T-helper 1 cell treated with Interleukin-12 subunit alpha and Interleukin-12 subunit beta and Interleukin-4 antibody, amounts not matched to agents 30 μg/mL and 1 μg/mL, for 36 hours (primary cell): ENCODE data around the gene PDE10A.
A peak's percentile ranks its signal among the peaks of the same experiment; 100 is the strongest.
"Not testable (repeated sequence)": the region's sequence is repeated elsewhere in the genome, so short reads cannot be mapped to it uniquely, and the experiment has no call there.

ENCODE experiments used
- H3K27ac Mint-ChIP-seq: one replicate; pipeline ENCODE4 v1.8.0; 2021; ENCODE audit warnings: mild to moderate bottlenecking, mixed read lengths
- H3K27me3 Mint-ChIP-seq: one replicate; pipeline ENCODE4 v1.8.0; 2021; ENCODE audit warnings: low read depth, mixed read lengths
- H3K36me3 Mint-ChIP-seq: one replicate; pipeline ENCODE4 v1.8.0; 2021; ENCODE audit warnings: low read depth, mixed read lengths
- H3K4me1 Mint-ChIP-seq: one replicate; pipeline ENCODE4 v1.8.0; 2021; ENCODE audit warnings: low read depth, mixed read lengths
- H3K4me3 Mint-ChIP-seq: one replicate; pipeline ENCODE4 v1.8.0; 2021; ENCODE audit warnings: mild to moderate bottlenecking, moderate library complexity, mixed read lengths
- H3K9me3 Mint-ChIP-seq: one replicate; pipeline ENCODE4 v1.8.0; 2021; ENCODE audit warnings: mixed read lengths

Gene PDE10A

DNA sequence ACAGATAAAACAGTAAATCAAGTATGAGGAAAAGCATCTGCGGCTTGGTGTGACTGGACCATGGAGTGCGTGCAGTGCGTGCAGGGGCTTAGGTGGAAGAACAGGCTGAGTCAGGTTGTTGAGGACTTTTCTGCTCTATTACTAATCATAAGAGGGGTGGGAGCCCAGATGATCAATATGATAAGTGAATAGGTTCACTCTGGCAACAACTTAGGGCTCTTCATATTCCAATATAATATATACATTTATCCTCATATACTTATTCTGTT, 56.4 kb downstream of the PDE10A start:
- Mint-ChIP-seq H3K4me1 (no peaks in the 10 kb centered on the region), H3K9me3 (peaks cover 3% of the 10 kb centered on the region), H3K27ac (no peak overlapping the region)

DNA sequence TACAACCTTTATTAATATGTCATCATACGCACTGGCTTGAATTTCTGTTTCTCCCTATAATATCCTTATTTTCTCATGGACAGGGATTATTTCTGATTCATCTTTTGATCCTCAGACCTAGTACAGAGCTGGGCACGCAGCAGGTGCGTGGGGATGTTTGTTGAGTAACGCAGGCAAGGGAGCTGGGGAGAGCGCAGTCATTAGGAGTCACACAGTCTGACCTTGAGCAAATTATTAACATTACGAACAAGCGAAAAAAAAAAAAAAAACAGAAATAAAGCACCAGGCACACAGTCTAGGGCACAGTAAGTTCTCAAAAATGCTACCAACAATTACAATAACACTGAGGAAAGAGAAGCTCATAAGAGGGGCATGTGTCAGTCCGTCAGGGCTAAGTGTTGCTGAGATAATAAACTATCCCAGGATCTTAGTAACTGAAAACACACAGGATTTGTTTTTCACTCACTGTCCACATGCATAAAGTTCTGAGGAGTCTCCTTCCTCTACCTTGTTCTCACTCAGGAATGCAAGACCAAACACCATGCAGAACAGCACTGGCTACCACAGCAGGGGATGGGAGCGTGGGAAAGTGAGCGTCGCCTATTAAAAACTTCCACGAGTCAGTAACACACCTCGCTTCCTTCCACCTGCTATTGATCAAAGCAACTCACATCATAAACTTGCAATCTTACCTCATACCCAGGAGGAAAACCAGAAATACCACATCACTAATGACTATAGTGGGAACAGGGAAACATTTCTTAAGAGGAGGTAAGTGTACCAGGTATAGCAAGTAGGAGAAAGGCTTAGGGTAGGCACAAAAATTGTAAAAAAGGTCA, 56.9 kb downstream of the PDE10A start:
- H3K36me3 Mint-ChIP-seq, result no peaks in the 10 kb centered on the region
- H3K4me3 Mint-ChIP-seq, result no peak overlapping the region

More for the DNA sequence above, 56.4 kb downstream of the PDE10A start:
- Mint-ChIP-seq H3K27me3 (no peaks in the 10 kb centered on the region), H3K4me3 (no peak overlapping the region), H3K36me3 (no peaks in the 10 kb centered on the region)

DNA sequence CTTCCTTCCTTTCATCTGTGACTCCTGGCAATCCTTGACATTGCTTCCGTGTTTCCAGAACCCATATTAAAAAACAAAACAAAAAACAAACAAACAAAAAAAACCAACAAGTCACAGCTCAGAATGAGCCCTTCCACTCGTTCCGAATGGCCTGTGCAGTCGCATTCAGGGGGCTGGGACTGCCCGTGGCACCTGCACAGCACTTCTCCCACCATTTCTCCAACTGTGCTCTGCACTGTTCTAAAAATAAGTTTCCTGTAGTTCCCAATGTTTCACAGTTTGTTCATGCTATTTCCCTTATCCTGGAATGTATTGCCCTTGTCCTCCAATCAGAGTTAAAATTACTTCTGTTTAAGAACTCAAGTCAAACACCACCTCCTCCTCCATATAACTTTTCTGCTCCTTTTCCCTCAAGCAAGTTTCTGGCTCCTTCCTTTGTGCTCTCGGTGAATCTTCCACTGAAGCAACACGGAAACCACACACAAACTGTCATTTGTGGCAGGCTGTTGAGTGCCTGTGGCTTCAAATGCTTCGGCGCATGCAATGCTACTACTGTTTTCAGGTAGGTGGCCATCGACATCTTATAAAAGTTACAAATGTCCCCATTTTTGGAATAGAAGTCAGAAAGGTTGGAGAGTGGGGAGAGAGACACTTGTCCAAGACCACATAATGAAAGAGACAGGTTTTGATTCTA, 57.7 kb downstream of the PDE10A start:
- Mint-ChIP-seq H3K9me3 (peaks cover 3% of the 10 kb centered on the region), H3K27me3 (no peaks in the 10 kb centered on the region), H3K4me3 (no peak overlapping the region), H3K27ac (no peak overlapping the region), H3K36me3 (no peaks in the 10 kb centered on the region), H3K4me1 (no peaks in the 10 kb centered on the region)

More for the DNA sequence above, 56.9 kb downstream of the PDE10A start:
- peaks cover 3% of the 10 kb centered on the region for H3K9me3 Mint-ChIP-seq
- no peaks in the 10 kb centered on the region for H3K4me1 Mint-ChIP-seq
- no peak overlapping the region for H3K27ac Mint-ChIP-seq
- H3K27me3 Mint-ChIP-seq, result no peaks in the 10 kb centered on the region

DNA sequence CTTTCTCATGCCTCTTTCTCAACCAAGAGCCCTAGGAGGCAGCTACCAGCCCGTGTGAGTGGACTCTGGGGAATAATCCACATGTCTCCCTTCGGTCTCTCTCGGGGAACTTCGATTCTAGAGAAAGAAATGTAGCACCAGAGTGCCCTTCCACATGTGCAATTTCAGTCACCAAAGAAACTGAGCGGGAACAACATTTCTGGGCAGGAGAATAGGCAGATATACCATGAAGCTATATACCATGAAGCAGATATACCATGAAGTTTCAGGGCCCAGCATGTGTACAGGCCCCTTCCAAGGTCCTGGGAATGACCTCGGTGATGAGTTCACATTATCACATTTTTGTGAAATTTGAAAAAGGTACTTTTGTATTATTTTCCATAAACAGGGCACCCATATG, 60.8 kb downstream of the PDE10A start:
- H3K27me3 Mint-ChIP-seq, result no peaks in the 10 kb centered on the region
- H3K4me1 Mint-ChIP-seq, result no peaks in the 10 kb centered on the region
- H3K27ac Mint-ChIP-seq, result peak overlapping the region; percentile 26
- no peaks in the 10 kb centered on the region for H3K36me3 Mint-ChIP-seq
- H3K9me3 Mint-ChIP-seq, result no peaks in the 10 kb centered on the region
- H3K4me3 Mint-ChIP-seq, result no peak overlapping the region

DNA sequence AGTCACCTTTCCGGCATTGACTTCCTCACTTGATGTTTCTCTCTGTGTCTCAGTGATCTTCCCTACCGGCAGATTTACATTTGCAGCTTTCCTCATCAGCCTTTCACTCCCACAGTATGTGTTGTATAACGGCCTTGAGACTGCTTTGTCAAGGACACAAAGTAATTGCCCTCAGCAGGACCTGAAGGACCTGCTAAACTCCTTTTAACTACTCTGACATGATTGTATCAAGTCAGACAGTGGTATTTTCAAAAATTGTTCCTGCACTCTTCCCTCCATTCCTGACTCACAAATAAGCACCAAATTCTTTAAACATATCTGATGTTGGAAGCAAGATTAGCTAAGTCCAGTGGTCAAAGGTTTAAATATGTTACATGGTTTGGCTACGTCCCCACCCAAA, 62.4 kb downstream of the PDE10A start:
- H3K4me1 Mint-ChIP-seq, result no peaks in the 10 kb centered on the region
- no peak overlapping the region for H3K27ac Mint-ChIP-seq
- H3K4me3 Mint-ChIP-seq, result no peak overlapping the region
- no peaks in the 10 kb centered on the region for H3K27me3 Mint-ChIP-seq
- no peaks in the 10 kb centered on the region for H3K9me3 Mint-ChIP-seq
- no peaks in the 10 kb centered on the region for H3K36me3 Mint-ChIP-seq

DNA sequence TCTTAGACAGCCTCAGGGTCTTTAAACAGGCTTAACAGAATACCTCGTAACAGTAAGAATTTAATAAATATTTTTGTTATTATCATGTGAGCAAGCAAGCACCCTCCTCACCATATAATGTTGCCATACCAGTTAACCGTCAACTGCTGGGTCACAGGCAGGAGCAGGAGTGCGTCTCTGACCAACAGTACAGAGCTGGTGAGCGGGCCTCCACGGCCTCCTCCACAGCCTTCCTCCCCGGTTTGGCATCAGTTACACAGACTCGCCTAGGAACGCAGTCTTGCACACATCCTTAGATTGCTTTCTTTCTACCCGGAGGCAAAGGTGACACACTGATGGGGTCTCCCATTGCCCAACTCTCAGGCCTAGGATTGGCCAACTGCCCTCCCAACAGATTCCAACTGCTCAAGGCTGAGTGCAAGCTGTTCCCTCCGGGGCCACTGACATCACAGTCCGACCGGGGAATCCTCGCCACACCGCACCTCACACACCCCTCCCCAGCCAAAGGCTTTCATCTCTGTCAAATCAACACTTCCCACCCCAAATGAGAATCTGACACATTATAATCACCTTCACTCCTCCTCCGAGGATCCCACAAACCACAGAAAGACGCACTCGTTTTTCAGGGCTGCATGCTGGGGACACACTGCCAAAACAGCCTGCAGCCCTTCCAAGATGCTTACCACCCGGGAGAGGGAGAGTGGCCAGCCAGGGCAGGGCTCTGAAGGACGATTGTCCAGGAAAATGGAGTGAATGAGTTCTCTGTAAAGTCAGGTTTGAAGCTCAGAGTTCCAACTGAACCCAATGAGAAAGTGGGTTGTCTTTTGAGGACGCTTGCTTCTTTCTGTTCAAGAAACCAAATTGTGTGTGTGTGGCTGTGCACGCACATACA, 63.2 kb downstream of the PDE10A start:
- Mint-ChIP-seq H3K27me3 (no peaks in the 10 kb centered on the region), H3K4me3 (no peak overlapping the region), H3K27ac (no peak overlapping the region), H3K4me1 (no peaks in the 10 kb centered on the region), H3K36me3 (no peaks in the 10 kb centered on the region), H3K9me3 (no peaks in the 10 kb centered on the region)

DNA sequence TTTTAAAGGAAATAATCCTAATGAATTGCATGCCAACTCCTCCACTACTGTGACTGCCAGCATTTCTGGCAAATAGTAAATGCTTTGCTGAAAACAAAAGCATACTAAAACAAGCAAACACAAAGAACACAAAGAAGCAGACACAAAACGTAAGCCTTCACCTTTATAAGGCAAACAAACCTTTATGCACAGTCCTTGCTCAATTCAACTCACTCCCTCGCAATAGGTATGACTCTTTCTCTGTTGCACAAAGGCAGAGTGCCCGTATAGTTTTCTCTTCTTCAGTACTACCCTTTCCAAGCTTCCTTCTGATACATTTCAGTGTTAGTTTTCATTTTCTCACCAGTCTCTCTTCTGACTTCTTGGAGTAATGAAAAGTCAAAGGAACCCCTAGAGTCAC, 63.9 kb downstream of the PDE10A start:
- H3K4me1 Mint-ChIP-seq, result no peaks in the 10 kb centered on the region
- H3K27me3 Mint-ChIP-seq, result no peaks in the 10 kb centered on the region
- H3K9me3 Mint-ChIP-seq, result no peaks in the 10 kb centered on the region
- H3K36me3 Mint-ChIP-seq, result no peaks in the 10 kb centered on the region
- no peak overlapping the region for H3K4me3 Mint-ChIP-seq
- no peak overlapping the region for H3K27ac Mint-ChIP-seq

DNA sequence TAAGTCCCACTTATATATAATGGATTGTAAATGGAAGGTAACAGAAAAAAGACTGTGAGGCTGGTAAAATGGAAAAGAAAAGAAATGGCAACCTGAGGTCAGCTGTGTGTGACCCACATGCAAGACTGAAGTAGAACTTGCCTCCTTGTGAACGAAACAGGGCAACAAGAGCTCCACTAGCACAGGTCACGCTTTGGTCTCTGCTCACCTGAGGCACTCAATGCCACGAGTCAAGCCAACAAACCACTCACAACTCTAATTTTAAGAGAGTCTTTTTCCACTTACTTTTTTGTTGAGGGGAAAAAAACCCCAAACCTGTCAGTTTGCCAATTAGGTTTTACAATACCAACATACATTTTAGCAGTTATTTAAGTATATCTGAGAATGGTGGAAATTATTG, 65.2 kb downstream of the PDE10A start:
- Mint-ChIP-seq H3K4me1 (no peaks in the 10 kb centered on the region), H3K4me3 (no peak overlapping the region), H3K9me3 (peaks cover 3% of the 10 kb centered on the region), H3K36me3 (no peaks in the 10 kb centered on the region), H3K27ac (no peak overlapping the region), H3K27me3 (no peaks in the 10 kb centered on the region)

DNA sequence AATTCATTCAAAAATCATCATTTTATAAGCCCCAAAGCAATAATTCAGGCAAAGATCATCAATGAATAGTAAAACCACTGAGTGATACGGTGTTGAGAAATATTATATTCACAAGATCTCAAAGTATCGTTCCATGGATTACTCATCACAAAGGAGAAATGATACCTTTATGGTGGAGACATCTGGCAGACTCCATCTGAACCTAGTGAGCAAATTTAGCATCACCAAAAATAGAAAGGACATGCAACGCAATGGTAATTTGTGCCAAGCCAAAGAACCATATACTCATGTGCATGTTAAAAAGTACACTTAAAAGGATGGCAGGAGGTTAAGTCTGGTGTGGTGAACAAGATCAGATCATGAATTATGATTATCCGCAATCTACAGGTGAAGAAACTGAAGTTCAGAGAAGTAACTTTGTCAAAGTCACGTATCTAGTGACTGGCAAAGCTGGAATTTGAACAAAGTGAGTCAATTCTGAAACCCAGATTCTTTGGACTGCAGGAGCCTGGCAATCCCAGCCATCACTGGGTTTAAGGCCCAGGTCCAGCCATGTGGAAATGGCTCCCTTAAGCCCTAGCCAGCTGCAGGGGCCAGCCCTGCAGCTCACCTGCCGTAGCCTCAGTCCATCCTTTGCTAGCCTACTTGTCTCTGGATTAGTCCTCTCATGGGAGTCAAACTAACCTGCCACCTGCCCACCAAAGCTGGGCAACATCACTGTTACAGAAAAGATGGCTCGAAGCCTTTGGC, 68.3 kb downstream of the PDE10A start:
- Mint-ChIP-seq H3K4me1 (no peaks in the 10 kb centered on the region), H3K27ac (no peak overlapping the region), H3K4me3 (no peak overlapping the region), H3K9me3 (peaks cover 4% of the 10 kb centered on the region), H3K36me3 (no peaks in the 10 kb centered on the region), H3K27me3 (no peaks in the 10 kb centered on the region)

DNA sequence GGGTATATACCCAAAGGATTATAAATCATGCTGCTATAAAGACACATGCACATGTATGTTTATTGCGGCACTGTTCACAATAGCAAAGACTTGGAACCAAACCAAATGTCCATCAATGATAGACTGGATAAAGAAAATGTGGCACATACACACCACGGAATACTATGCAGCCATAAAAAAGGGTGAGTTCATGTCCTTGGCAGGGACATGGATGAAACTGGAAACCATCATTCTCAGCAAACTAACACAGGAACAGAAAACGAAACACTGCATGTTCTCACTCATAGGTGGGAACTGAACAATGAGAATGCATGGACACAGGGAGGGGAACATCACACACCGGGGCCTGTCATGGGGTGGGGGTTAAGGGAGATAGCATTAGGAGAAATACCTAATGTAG, 70.1 kb downstream of the PDE10A start:
- not testable (repeated sequence) for H3K27ac Mint-ChIP-seq, H3K27me3 Mint-ChIP-seq, H3K4me1 Mint-ChIP-seq, H3K4me3 Mint-ChIP-seq, H3K9me3 Mint-ChIP-seq, H3K36me3 Mint-ChIP-seq

DNA sequence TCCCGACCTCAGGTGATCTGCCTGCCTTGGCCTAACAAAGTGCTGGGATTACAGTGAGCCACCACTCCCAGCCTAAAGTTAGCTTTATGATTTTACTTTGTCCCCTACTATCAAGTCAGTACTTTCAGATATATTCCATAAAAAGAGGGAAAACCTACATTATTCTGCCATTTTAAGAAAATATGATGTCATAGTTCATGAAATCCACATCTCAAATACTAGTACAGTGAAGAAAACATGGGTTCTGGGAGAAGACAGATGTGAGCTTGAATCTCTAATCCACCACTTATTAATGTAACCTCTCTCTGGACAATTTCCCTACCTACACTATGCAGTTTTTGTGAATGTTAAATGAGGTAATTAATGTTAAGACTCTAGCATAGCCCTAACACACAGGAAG, 74.5 kb downstream of the PDE10A start:
- no peak overlapping the region for H3K4me3 Mint-ChIP-seq
- H3K9me3 Mint-ChIP-seq, result peaks cover 4% of the 10 kb centered on the region
- H3K36me3 Mint-ChIP-seq, result no peaks in the 10 kb centered on the region
- no peak overlapping the region for H3K27ac Mint-ChIP-seq
- H3K4me1 Mint-ChIP-seq, result no peaks in the 10 kb centered on the region
- H3K27me3 Mint-ChIP-seq, result no peaks in the 10 kb centered on the region

DNA sequence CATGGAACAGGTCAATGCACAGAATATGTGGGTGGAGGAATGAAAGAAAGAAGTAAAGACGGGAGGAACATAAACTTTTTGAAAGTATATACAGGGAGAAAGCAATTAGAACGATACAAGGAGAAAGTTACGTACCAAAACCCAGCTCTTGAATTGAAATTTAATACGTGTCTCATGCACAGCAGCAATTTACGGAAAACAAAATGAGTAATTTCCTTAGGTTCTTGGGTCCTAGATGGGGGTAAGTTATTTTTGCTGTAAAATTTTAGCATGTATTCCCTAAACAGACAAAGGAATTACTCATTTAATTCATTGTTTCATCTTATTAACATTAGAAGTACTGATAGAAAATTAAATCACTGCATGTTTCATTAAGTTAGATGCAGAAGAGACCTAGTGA, 75.8 kb downstream of the PDE10A start:
- Mint-ChIP-seq H3K36me3 (no peaks in the 10 kb centered on the region), H3K9me3 (no peaks in the 10 kb centered on the region), H3K27me3 (no peaks in the 10 kb centered on the region), H3K4me1 (no peaks in the 10 kb centered on the region), H3K27ac (no peak overlapping the region), H3K4me3 (no peak overlapping the region)

DNA sequence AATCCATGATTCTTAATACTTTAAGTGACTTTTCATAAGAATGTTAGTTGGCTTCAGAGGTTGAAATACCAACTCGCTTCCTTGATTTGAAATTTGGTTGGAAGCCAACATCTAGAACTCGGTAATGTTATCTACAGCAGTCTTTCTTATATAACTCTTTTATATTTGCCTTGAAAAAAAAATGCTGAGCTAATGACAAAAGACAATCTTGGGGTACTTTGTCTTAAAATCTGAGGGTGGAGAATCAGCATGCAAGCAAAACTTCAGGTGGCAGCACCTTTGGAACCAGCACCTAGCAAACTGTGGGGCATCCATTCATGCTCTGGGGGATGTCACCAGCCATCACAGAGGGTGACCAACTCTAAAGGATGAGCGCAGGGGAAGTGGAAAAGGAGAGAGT, 76.3 kb downstream of the PDE10A start:
- H3K9me3 Mint-ChIP-seq, result no peaks in the 10 kb centered on the region
- no peaks in the 10 kb centered on the region for H3K36me3 Mint-ChIP-seq
- no peaks in the 10 kb centered on the region for H3K27me3 Mint-ChIP-seq
- H3K4me1 Mint-ChIP-seq, result no peaks in the 10 kb centered on the region
- no peak overlapping the region for H3K4me3 Mint-ChIP-seq
- H3K27ac Mint-ChIP-seq, result no peak overlapping the region

DNA sequence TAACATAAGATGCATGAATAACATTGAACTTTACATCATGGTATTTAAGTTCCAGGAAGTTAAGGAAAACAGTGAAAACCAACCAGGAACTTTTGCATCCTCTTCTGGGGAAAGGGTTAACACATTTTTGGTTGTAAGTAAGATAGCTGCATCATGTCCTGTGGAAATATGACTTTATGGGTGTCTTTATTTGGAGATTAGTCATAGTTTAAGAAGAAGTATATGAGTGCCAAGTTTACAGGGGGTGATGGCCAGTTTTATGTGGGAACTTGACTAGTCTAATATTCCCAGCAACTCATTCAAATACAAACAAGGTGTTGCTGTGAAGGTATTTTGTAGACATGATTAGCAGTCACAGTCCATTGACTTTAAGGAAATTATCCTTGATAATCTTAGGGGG, 78.0 kb downstream of the PDE10A start:
- Mint-ChIP-seq H3K36me3 (no peaks in the 10 kb centered on the region), H3K4me3 (no peak overlapping the region), H3K9me3 (no peaks in the 10 kb centered on the region), H3K27ac (no peak overlapping the region), H3K4me1 (no peaks in the 10 kb centered on the region), H3K27me3 (no peaks in the 10 kb centered on the region)
